NOMO-1 (cell line): ENCODE results near the gene AHRR.

Experiments used
- DNase-seq, 2 experiments: peaks; one replicate each; lab custom pipeline; 2025; ENCODE audit not compliant: unreplicated experiment in 2 of 2; lab: John Stamatoyannopoulos, UW

The AHRR gene

GRCh38 chr5:435961-436640 lies 114.6 kb downstream of the AHRR start:
- no peak for DNase-seq

- no peak for DNase-seq
Measured at GRCh38 chr5:436641-436975, 115.1 kb downstream of the AHRR start.

- DNase-seq: no peak
Measured at GRCh38 chr5:437281-437771, 115.8 kb downstream of the AHRR start.

- no peak for DNase-seq
Measured at GRCh38 chr5:438481-438981, 117.0 kb downstream of the AHRR start.

- no peak for DNase-seq
Measured at GRCh38 chr5:439181-439580, 117.7 kb downstream of the AHRR start.

- DNase-seq: no peak
Measured at GRCh38 chr5:439636-440035, 118.1 kb downstream of the AHRR start.

GRCh38 chr5:440401-441201 lies 119.1 kb downstream of the AHRR start:
- DNase-seq: peak; percentile 90 to 99

GRCh38 chr5:441996-442334 lies 120.5 kb downstream of the AHRR start:
- DNase-seq: no peak

GRCh38 chr5:442335-443238 lies 121.1 kb downstream of the AHRR start, which contains the start of gene EXOC3:
EXOC3 (plus strand) TSS chr5:443176; CDS start chr5:446206, 3,030 bp downstream.
- DNase-seq: peak; percentile 82 to 94

GRCh38 chr5:443239-444151 lies 122.0 kb downstream of the AHRR start:
- peak in 1 of 2 experiments; percentile 34 for DNase-seq

- no peak for DNase-seq
Measured at GRCh38 chr5:444226-444625, 122.7 kb downstream of the AHRR start.

- no peak for DNase-seq
Measured at GRCh38 chr5:445591-445990, 124.1 kb downstream of the AHRR start.

- DNase-seq: no peak
Measured at GRCh38 chr5:446066-446882, 124.8 kb downstream of the AHRR start.

- DNase-seq: peak; percentile 62 to 91
Measured at GRCh38 chr5:446883-447263, 125.4 kb downstream of the AHRR start.

GRCh38 chr5:447501-447900 lies 126.0 kb downstream of the AHRR start:
- DNase-seq: no peak

GRCh38 chr5:448061-448765 lies 126.7 kb downstream of the AHRR start:
- DNase-seq: peak; percentile 98 to 100

- DNase-seq: no peak
Measured at GRCh38 chr5:448766-449090, 127.2 kb downstream of the AHRR start.

GRCh38 chr5:449151-449550 lies 127.6 kb downstream of the AHRR start:
- DNase-seq: peak; percentile 68 to 82
